ENCODE data around the gene RAB11FIP4.

Gene RAB11FIP4

DNA sequence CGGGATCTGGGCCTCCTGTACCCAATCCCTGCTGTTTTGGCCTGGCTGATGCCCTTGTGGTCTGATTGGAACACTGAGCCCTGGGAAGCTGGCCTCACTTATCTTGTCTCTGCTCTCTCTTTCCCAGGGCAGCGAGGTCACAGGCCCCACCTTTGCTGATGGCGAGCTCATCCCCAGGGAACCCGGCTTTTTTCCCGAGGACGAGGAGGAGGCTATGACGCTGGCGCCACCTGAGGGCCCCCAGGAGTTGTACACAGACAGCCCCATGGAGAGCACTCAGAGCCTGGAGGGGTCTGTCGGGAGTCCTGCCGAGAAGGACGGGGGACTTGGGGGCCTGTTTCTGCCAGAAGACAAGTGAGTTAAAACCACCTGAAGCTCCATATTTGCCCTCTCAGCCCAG is 126.0 kb downstream of the RAB11FIP4 start:
- Histone ChIP-seq H3K9me3 (ENCODE audit: control insufficient read depth, insufficient read depth, low read depth, low read length) (no peaks in the 10 kb centered on the region), H3K4me1 (ENCODE audit: control insufficient read depth, insufficient read depth, low read length) (peaks cover 2% of the 10 kb centered on the region; the same call in 1 of the 2 replicates), H3K27ac (ENCODE audit: extremely low read depth, low read depth, low read length) (no peak overlapping the region), H3K4me3 (ENCODE audit: low read depth, low read length) (no peak overlapping the region), H3K36me3 (ENCODE audit: control insufficient read depth in 2 of 2, insufficient read depth in 1 of 2, low read length in 2 of 2) (no peaks in the 10 kb centered on the region)
- POLR2A ChIA-PET = no interaction called here
- CTCF ChIA-PET = interaction anchor here (0.6 to 3.6 kb wide), 22 partner anchors 9 to 555 kb away, joined by 3 to 47 read pairs (median 4); no protein-coding TSS in a partner anchor
- TF ChIP-seq ZBTB48 (tag by site-specific recombination; IDR thresholded peaks at IDR 0.05) (peak; percentile 71), ZNF266 (tag by site-specific recombination; IDR thresholded peaks at IDR 0.05; ENCODE audit: low read depth) (no peak), ZNF585B (tag by site-specific recombination; IDR thresholded peaks at IDR 0.05) (no peak), ZBTB21 (tag by site-specific recombination; IDR thresholded peaks at IDR 0.05) (no peak), ZNF221 (tag by site-specific recombination; IDR thresholded peaks at IDR 0.05; ENCODE audit: borderline replicate concordance) (no peak), ZNF514 (tag by site-specific recombination; IDR thresholded peaks at IDR 0.05) (no peak), ZNF624 (tag by site-specific recombination; IDR thresholded peaks at IDR 0.05) (no peak), ZNF654 (tag by site-specific recombination; IDR thresholded peaks at IDR 0.05; ENCODE audit: low read depth) (peak; percentile 40; the same call in 1 of the 2 replicates), ZNF37A (tag by site-specific recombination; IDR thresholded peaks at IDR 0.05) (no peak), ZNF560 (tag by site-specific recombination; IDR thresholded peaks at IDR 0.05; ENCODE audit: borderline replicate concordance) (no peak), ZNF223 (tag by site-specific recombination; IDR thresholded peaks at IDR 0.05) (no peak), SETDB1 (IDR thresholded peaks at IDR 0.05; ENCODE audit: insufficient read length, low read length) (no peak), ZFP41 (tag by site-specific recombination; IDR thresholded peaks at IDR 0.05; ENCODE audit: borderline replicate concordance) (no peak), ZNF394 (tag by site-specific recombination; IDR thresholded peaks at IDR 0.05; ENCODE audit: borderline replicate concordance) (no peak), ZNF658 (tag by site-specific recombination; IDR thresholded peaks at IDR 0.05) (no peak), YY2 (tag by site-specific recombination; IDR thresholded peaks at IDR 0.05) (no peak), GLIS1 (tag by site-specific recombination; IDR thresholded peaks at IDR 0.05) (peak; percentile 73), GLIS2 (tag by site-specific recombination; IDR thresholded peaks at IDR 0.05) (0 out of 2 replicates have a peak, but pooled peaks have one; percentile 27), GLI4 (tag by site-specific recombination; IDR thresholded peaks at IDR 0.05) (no peak), ZNF324 (tag by site-specific recombination; IDR thresholded peaks at IDR 0.05) (no peak), ZNF521 (tag by site-specific recombination; IDR thresholded peaks at IDR 0.05) (no peak), ZSCAN30 (tag by site-specific recombination; IDR thresholded peaks at IDR 0.05) (no peak), ZNF121 (tag by site-specific recombination; IDR thresholded peaks at IDR 0.05) (no peak), MEIS1 (CRISPR knock-in tag; IDR thresholded peaks at IDR 0.05; ENCODE audit: borderline replicate concordance) (no peak), SCRT2 (tag by site-specific recombination; IDR thresholded peaks at IDR 0.05) (no peak), ZNF747 (tag by site-specific recombination; IDR thresholded peaks at IDR 0.05) (no peak), ZIC2 (tag by site-specific recombination; IDR thresholded peaks at IDR 0.05) (peak; percentile 55; the same call in 1 of the 2 replicates)
- TF ChIP-seq, protein P1, sequence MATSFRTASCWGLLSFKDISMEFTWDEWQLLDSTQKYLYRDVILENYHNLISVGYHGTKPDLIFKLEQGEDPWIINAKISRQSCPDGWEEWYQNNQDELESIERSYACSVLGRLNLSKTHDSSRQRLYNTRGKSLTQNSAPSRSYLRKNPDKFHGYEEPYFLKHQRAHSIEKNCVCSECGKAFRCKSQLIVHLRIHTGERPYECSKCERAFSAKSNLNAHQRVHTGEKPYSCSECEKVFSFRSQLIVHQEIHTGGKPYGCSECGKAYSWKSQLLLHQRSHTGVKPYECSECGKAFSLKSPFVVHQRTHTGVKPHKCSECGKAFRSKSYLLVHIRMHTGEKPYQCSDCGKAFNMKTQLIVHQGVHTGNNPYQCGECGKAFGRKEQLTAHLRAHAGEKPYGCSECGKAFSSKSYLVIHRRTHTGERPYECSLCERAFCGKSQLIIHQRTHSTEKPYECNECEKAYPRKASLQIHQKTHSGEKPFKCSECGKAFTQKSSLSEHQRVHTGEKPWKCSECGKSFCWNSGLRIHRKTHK (tag by site-specific recombination; IDR thresholded peaks at IDR 0.05) = no peak
- TF ChIP-seq, protein P2, sequence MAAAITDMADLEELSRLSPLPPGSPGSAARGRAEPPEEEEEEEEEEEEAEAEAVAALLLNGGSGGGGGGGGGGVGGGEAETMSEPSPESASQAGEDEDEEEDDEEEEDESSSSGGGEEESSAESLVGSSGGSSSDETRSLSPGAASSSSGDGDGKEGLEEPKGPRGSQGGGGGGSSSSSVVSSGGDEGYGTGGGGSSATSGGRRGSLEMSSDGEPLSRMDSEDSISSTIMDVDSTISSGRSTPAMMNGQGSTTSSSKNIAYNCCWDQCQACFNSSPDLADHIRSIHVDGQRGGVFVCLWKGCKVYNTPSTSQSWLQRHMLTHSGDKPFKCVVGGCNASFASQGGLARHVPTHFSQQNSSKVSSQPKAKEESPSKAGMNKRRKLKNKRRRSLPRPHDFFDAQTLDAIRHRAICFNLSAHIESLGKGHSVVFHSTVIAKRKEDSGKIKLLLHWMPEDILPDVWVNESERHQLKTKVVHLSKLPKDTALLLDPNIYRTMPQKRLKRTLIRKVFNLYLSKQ (tag by site-specific recombination; IDR thresholded peaks at IDR 0.05; ENCODE audit: borderline replicate concordance) = no peak
- TF ChIP-seq, protein P3, sequence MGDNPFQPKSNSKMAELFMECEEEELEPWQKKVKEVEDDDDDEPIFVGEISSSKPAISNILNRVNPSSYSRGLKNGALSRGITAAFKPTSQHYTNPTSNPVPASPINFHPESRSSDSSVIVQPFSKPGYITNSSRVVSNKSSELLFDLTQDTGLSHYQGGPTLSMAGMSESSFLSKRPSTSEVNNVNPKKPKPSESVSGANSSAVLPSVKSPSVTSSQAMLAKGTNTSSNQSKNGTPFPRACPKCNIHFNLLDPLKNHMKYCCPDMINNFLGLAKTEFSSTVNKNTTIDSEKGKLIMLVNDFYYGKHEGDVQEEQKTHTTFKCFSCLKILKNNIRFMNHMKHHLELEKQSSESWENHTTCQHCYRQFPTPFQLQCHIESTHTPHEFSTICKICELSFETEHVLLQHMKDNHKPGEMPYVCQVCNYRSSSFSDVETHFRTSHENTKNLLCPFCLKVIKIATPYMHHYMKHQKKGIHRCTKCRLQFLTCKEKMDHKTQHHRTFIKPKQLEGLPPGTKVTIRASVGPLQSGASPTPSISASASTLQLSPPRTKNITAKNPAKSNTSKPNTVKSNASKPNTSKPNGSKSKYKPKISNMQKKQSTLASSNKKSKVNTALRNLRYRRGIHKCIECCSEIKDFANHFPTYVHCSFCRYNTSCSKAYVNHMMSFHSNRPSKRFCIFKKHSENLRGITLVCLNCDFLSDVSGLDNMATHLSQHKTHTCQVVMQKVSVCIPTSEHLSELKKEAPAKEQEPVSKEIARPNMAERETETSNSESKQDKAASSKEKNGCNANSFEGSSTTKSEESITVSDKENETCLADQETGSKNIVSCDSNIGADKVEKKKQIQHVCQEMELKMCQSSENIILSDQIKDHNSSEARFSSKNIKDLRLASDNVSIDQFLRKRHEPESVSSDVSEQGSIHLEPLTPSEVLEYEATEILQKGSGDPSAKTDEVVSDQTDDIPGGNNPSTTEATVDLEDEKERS (tag by site-specific recombination; IDR thresholded peaks at IDR 0.05) = no peak
- TF ChIP-seq, protein P4, sequence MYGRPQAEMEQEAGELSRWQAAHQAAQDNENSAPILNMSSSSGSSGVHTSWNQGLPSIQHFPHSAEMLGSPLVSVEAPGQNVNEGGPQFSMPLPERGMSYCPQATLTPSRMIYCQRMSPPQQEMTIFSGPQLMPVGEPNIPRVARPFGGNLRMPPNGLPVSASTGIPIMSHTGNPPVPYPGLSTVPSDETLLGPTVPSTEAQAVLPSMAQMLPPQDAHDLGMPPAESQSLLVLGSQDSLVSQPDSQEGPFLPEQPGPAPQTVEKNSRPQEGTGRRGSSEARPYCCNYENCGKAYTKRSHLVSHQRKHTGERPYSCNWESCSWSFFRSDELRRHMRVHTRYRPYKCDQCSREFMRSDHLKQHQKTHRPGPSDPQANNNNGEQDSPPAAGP (tag by site-specific recombination; IDR thresholded peaks at IDR 0.05) = no peak
- TF ChIP-seq, protein P5, sequence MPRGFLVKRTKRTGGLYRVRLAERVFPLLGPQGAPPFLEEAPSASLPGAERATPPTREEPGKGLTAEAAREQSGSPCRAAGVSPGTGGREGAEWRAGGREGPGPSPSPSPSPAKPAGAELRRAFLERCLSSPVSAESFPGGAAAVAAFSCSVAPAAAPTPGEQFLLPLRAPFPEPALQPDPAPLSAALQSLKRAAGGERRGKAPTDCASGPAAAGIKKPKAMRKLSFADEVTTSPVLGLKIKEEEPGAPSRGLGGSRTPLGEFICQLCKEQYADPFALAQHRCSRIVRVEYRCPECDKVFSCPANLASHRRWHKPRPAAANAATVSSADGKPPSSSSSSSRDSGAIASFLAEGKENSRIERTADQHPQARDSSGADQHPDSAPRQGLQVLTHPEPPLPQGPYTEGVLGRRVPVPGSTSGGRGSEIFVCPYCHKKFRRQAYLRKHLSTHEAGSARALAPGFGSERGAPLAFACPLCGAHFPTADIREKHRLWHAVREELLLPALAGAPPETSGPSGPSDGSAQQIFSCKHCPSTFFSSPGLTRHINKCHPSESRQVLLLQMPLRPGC (tag by site-specific recombination; IDR thresholded peaks at IDR 0.05) = no peak

Data from HEK293 (cell line).